Testis (tissue), 2 donors: ENCODE results near the gene APOB.

Experiments used
- CTCF ChIP-seq, 3 experiments: fragments of 450-650 bp in 2 of 3; fragments of 200-600 bp in 1 of 3; sonication (generic) in 1 of 3; IDR thresholded peaks; one replicate each; pipeline ENCODE4 v1.5.1; 2016 to 2019; ENCODE audit warnings: antibody characterized with exemption in 3 of 3, mild to moderate bottlenecking in 2 of 3, moderate library complexity in 1 of 3
- POLR2A ChIP-seq: fragments of 450-650 bp; IDR thresholded peaks from one replicate; pipeline ENCODE4 v1.6.1; 2017; ENCODE audit warnings: antibody characterized with exemption, mild to moderate bottlenecking, moderate library complexity

GRCh38 chr2:20959252-20959651 is 84.6 kb downstream of the APOB start:
- TF ChIP-seq POLR2A (no peak), CTCF (IDR thresholded peaks at IDR 0.05) (no peak)
